HG03045 (cell line): ENCODE measurements around the gene SLC7A6OS.

ENCODE experiments used
- ATAC-seq: cut with Tn5 transposase; IDR thresholded peaks from one replicate; pipeline ENCODE4 v1.9.1; 2021; ENCODE audit warnings: mild to moderate bottlenecking, moderate library complexity; ENCODE audit not compliant: unreplicated experiment

The SLC7A6OS gene

DNA sequence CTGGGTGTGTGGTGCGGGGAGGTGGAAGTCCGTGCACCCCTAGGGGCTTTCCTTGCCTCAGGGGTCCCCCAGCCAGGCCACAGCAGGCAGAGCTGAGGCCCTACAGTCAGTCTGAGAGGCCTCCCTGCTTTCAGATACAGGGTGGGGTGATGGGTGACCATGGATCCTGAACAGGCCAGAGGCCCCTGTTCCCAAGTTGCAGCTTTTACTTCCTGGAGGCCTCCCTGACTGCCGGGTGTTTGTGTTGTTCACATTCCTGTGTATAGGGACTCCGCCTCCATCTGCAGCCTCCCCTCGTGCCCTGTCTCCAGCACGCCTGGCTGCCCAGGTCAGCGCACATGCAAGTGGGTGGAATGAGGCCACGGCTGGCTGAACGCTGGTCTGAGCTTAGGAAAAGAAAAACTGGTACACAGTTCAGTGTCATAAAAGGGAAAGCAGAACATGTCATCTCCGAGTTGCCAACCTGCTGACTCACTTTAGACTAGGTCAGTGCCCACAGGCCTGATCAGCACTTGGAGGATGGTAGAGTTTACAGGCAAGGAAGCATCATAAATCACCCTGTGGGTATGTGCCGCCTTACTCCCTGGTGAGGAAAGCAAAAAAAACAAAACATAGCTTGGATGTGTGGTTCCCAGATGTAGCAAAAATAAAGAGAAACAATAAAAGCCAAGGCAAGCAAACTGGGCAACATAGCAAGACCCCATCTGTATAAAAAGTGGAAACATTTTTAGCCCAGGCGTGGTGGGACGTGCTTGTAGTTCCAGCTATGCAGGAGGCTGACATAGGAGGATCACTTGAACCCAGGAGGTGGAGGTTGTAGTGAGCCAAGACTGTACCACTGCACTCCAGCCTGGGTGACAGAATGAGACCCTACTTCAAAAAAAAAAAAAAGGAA lies 52.6 kb downstream of the SLC7A6OS start:
- no peak for ATAC-seq

DNA sequence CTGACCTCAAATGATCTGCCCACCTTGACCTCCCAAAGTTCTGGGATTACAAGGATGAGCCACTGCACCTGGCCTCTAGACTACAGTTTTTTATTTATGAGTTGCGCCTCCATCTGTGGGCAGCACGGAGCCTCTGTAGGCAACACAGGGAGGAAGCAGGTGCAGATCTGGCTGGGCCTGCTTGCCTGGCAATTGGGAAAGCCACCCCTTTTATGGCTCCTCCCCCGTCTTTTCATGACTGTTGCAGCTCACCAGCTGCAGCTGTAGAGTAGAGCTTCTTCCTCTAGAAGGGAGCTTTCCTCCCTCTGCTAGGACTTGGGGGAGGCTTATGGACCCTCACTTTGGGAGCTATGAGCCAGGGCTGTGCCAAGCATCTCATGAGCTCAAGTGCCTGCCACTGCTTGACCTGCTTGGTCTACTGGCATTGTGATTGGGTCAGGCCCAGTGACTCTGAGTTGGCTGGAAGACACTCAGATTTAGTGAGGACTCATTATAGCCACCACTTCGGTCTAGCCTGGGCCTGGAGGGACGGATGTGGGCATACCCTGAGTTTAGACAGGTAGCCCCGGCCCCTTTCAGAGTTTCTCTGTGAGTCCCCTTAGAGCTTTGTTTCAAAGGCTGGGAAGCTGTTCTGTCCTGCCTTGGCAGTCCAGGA lies 53.4 kb downstream of the SLC7A6OS start:
- no peak for ATAC-seq

DNA sequence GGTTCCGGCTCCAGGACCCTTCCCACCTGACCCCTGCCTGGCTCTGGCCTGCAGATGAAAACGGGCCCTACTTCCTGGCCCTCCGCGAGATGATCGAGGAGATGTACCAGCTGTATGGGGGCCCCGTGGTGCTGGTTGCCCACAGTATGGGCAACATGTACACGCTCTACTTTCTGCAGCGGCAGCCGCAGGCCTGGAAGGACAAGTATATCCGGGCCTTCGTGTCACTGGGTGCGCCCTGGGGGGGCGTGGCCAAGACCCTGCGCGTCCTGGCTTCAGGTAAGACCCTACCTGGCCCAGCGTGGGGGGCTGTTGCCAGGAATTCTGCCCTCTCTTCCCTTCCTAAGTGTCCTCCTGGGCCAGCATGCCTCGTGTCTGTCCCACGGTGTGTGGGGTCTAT lies 55.0 kb downstream of the SLC7A6OS start:
- no peak for ATAC-seq

DNA sequence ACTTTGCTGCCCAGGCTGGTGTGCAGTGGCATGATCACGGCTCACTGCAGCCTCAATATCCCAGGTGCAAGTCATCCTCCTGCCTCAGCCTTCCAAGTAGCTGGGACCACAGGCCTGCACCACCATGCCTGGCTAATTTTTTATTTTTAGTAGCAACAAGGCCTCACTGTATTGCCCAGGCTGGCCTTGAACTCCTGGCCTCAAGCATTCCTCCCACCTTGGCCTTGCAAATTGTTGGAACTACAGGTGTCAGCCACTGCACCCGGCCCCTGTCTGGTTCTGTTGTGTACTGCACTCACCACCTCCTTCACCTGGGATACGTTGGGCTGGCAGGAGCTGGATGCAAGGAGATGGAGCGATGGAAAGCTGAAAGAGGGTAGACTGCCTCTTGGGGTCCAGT lies 57.0 kb downstream of the SLC7A6OS start:
- ATAC-seq, result no peak

DNA sequence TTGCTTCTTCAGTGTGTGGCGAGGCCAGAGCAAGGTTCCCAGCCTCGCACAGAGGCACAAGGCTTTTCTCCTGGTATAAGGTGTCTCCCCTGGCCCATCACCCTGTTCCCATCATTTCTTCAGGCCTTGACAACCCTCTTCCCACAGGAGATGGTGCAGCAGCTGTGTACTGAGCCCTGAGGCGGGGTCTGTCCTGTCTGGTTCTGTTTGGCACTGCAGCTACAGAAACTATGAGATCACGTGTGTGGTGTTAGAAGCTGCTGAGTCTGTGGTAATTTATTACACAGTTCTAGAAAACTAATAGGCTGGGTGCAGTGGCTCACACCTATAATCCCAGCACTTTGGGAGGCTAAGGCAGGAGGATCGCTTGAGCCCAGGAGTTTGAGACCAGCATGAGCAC lies 58.4 kb downstream of the SLC7A6OS start:
- ATAC-seq, result no peak

DNA sequence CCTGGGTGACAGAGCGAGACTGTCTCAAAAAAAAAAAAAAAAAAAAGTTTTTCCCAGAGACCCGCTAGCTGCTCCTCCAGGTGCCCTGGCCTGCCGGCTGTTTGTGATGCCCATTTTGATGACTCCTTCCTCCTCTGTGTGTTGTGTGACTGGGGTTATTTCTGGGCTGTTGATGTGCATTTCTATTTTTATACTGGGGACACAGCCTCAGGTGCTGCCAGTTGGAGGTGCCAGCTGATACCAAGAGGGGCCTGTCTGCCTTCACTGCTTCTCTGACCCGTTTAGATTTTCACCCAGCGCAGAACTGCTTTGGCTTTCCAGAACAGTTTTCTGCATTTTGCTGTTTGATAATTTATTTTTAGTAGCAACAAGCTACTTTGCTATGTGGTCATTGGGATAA lies 58.9 kb downstream of the SLC7A6OS start:
- no peak for ATAC-seq

DNA sequence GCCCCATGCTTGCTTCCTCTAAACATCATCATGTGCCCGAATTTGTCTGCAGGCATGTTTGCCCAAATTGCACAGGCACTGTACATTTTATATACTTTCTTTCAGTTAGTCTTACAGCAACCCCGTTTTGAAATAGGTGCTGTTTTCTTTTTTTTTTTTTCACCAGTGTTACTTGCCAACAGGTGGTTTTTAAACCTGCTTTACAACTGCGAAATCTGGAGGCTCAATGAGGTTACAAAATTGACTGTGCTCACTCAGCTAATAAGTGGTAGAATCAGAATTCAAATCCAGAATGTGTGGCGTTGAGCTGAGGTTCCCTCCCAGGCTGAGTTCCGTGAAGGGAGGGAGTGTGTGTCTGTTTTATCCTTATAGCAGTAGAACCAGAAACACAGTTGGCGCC lies 59.8 kb downstream of the SLC7A6OS start:
- ATAC-seq, result no peak

DNA sequence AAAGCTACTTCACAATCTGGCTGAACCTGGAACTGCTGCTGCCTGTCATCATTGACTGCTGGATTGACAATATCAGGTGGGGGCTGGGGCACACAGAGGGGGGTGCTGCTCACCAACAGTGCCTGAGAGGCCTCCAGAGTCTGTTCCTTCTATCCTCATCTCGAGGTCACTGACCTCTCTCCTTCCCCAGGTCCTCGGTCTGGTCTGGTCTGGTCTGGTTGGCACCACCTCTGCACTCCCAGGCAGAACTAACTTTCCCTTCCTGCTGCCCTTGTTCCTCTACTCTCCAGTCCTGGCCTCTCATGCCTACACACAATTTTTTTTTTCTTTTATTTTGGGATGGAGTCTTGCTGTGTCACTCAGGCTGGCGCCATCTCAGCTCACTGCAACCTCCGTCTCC lies 61.4 kb downstream of the SLC7A6OS start:
- ATAC-seq, result no peak
